T-helper 2 cell treated with Interferon-gamma antibody and Interleukin-4, amounts not matched to agents 5 μg/mL and 100 μg/mL, for 36 hours (primary cell): ENCODE measurements around the gene CCDC127.
"Not testable (repeated sequence)": the region's sequence is repeated elsewhere in the genome, so short reads cannot be mapped to it uniquely, and the experiment has no call there.

Source experiments
- DNase-seq: peaks from one replicate; pipeline ENCODE4 v3.0.0; 2021; ENCODE audit warnings: low spot score
- H3K27ac Mint-ChIP-seq: one replicate; pipeline ENCODE4 v1.8.0; 2021; ENCODE audit warnings: mild to moderate bottlenecking, mixed read lengths
- H3K27me3 Mint-ChIP-seq: one replicate; pipeline ENCODE4 v1.8.0; 2021; ENCODE audit warnings: low read depth, mixed read lengths
- H3K36me3 Mint-ChIP-seq: one replicate; pipeline ENCODE4 v1.8.0; 2021; ENCODE audit warnings: low read depth, mixed read lengths
- H3K4me1 Mint-ChIP-seq: one replicate; pipeline ENCODE4 v1.8.0; 2021; ENCODE audit warnings: low read depth, mixed read lengths
- H3K4me3 Mint-ChIP-seq: one replicate; pipeline ENCODE4 v1.8.0; 2022; ENCODE audit warnings: mild to moderate bottlenecking, moderate library complexity, mixed read lengths
- H3K9me3 Mint-ChIP-seq: one replicate; pipeline ENCODE4 v1.8.0; 2021; ENCODE audit warnings: mixed read lengths

CCDC127 gene

DNA sequence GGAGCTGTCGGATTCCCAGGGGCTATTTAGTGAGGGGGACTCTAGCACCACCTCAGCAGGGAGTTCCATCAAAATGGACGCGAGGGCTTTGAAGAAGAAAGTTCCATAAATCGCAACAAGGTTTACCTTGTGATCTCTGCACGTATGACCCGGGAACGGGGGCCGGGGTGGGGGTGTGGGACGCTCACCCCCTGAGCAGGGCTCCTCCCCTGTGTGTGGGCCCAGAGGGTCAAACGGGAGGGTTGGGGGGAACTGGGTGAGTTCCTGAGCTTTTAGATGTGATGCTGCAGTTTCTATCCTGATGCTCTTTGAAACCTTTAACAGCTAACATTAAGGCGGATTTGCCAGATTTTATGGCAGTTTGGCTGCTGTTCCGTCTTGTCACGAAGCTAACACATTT lies 45.5 kb downstream of the CCDC127 start:
- Mint-ChIP-seq H3K4me1 (no peaks in the 10 kb centered on the region), H3K27me3 (no peaks in the 10 kb centered on the region), H3K36me3 (no peaks in the 10 kb centered on the region), H3K9me3 (no peaks in the 10 kb centered on the region), H3K4me3 (no peak overlapping the region), H3K27ac (no peak overlapping the region)
- no peak for DNase-seq

DNA sequence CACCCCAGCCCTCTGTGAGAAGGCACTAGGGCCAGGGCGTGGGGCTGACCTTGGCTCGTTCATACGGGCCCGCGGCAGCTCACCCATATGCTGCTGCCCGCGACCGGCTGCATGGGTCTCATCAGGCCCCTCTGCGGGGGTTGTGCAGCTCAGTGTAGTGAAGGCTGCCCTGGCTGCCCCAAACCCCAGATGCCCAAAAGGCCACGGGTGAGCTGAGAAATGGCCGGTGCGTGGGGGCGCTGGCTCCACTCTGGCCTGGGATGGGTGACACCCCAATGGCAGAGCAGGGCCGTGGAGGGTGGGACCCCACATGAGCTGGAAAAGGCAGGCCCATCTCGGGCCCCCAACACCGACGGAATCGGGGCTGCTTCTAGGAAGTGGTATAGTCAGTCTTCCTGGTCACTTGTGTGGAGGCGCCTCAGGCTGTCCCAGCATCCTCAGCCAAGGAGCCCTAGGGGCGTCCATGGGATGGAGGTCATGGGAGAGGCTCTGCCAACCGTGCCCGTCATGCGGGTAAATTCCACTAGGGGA lies 46.1 kb downstream of the CCDC127 start:
- DNase-seq: no peak
- Mint-ChIP-seq H3K9me3 (no peaks in the 10 kb centered on the region), H3K36me3 (no peaks in the 10 kb centered on the region), H3K4me3 (no peak overlapping the region), H3K27ac (no peak overlapping the region), H3K27me3 (no peaks in the 10 kb centered on the region), H3K4me1 (no peaks in the 10 kb centered on the region)

DNA sequence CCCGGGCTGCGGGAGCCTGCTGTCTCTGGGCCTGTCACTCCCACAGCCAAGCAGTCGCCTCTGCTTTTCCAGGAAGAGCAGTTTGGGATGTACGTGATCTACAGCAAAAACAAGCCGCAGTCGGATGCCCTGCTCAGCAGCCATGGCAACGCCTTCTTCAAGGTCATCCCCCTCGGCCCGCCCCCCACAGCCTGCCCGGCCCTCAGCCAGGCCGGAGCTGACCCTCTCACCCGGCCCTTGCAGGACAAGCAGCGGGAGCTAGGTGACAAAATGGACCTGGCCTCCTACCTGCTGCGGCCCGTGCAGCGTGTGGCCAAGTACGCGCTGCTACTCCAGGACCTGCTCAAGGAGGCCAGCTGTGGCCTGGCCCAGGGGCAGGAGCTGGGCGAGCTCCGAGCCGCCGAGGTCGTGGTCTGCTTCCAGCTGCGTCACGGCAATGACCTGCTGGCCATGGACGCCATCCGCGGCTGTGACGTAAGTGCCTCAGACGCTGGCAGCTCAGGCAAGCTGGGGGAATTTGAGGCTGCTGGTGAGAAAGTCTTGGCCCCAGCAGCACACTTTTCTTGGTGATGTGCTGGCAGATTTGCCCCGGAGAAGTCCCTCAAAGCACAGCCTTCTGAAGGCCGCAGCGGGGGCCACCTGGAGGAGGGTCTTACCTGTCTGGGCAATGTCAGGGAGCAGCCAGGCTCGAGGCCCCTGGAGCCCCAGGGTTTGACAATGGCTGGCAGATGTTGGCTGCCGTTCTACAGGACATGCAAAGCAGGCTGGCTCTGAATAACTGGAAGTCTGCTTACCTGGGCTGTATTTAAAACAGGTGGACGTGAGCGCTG lies 46.8 kb downstream of the CCDC127 start:
- H3K9me3 Mint-ChIP-seq: no peaks in the 10 kb centered on the region
- H3K4me3 Mint-ChIP-seq: no peak overlapping the region
- no peaks in the 10 kb centered on the region for H3K36me3 Mint-ChIP-seq
- H3K27ac Mint-ChIP-seq: no peak overlapping the region
- no peaks in the 10 kb centered on the region for H3K4me1 Mint-ChIP-seq
- no peak for DNase-seq
- H3K27me3 Mint-ChIP-seq: no peaks in the 10 kb centered on the region

DNA sequence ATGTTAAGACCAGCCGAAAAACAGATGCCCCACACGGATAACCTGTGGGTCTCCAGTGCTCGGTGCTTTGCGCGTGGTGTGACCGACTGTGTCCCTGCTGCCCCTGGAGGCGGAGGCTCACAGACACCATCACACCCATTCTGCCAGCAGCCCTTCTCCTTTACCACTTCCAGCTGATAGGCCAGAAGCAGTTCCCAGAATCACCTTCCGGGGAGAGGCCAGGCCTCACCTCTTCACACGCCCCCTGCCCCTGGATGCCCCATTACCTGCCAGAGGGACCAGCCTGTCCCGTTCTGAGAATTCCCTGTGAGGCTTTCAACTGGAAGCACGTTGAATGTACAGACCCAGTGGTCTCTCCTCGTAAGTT lies 48.2 kb downstream of the CCDC127 start:
- no peaks in the 10 kb centered on the region for H3K27me3 Mint-ChIP-seq
- H3K4me3 Mint-ChIP-seq: no peak overlapping the region
- no peaks in the 10 kb centered on the region for H3K36me3 Mint-ChIP-seq

DNA sequence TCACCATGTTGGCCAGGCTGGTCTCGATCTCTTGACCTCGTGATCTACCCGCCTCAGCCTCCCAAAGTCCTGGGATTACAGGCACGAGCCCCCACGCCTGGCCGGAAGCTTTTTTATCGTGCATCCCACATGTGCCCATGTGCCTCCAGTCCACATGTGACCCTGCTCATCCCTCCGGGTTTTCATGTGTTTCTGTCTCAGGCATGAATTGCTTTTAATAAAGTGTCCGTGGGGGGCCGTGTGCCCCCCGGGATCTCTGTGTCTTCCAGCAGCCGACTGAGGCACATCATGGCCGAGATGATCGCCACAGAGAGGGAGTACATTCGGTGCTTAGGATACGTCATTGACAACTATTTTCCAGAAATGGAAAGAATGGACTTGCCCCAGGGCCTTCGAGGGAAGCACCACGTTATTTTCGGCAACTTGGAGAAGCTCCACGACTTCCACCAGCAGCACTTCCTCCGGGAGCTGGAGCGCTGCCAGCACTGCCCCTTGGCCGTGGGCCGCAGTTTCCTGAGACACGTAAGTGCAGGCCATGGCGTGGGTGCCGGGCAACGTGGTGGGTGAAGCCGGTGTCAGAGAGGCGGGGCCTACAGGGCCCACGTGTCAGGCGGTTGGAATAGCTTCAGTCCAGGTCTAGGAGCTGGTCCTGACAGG lies 48.8 kb downstream of the CCDC127 start:
- Mint-ChIP-seq H3K27ac (no peak overlapping the region), H3K4me3 (no peak overlapping the region), H3K27me3 (no peaks in the 10 kb centered on the region), H3K9me3 (no peaks in the 10 kb centered on the region), H3K4me1 (no peaks in the 10 kb centered on the region), H3K36me3 (no peaks in the 10 kb centered on the region)
- no peak for DNase-seq

More for the DNA sequence above, 48.2 kb downstream of the CCDC127 start:
- Mint-ChIP-seq H3K9me3 (no peaks in the 10 kb centered on the region), H3K4me1 (no peaks in the 10 kb centered on the region), H3K27ac (no peak overlapping the region)
- DNase-seq: no peak

DNA sequence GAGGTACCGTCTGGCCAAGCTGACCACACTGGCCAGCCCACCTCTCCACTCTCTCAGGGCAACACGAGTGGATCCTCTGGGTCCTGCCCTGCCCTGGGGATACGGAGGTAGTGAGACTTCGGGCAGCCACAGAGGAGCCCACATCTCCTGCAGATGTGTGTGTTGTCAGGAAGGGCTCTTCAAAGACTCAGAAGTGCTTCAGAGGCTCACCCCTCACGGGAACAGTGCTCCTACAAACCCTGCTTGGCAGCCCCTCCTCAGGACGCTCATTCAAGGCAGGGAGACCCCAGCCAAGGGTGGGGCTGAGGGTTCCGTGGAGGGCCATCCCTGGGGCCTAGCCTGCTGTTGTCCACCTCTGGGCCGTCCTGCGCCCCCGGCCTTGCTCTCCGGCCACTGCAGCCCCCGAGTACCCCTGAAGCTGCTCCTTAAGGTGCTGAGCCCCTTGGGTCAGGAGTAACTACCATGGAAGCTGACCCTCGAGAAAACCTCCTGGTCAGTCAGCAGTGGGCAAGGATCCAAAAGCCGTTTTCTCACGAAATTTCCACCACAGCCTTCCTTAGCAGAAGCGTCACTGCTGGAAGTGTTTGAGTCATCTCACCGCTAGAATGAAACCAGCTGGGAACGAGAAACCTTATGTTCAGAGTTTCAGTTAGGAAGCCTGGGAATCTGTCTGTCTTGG lies 49.8 kb downstream of the CCDC127 start:
- H3K4me3 Mint-ChIP-seq: no peak overlapping the region
- no peaks in the 10 kb centered on the region for H3K9me3 Mint-ChIP-seq
- no peaks in the 10 kb centered on the region for H3K36me3 Mint-ChIP-seq
- H3K4me1 Mint-ChIP-seq: no peaks in the 10 kb centered on the region
- DNase-seq: no peak
- no peak overlapping the region for H3K27ac Mint-ChIP-seq
- no peaks in the 10 kb centered on the region for H3K27me3 Mint-ChIP-seq

DNA sequence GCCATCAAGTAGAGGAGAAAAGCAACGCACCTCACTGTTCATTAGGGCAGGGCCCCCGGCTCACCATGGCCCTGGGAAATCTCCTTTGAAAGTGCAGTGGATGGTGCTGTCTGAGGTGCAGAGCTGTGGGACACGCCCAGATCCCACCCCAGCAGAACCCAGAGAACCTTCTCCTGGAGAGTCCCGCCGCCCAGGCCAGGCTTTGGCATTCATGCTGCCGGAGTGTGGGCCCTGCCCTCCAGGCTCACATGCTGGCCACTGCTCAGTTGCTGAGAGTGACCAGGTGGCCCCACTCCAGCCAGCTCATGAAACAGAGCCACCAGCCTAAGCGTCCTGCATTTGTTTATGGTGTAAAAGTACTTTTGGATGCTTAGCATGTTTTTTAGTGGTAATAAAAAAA lies 50.4 kb downstream of the CCDC127 start:
- no peak for DNase-seq
- no peak overlapping the region for H3K4me3 Mint-ChIP-seq
- no peak overlapping the region for H3K27ac Mint-ChIP-seq
- H3K4me1 Mint-ChIP-seq: no peaks in the 10 kb centered on the region
- no peaks in the 10 kb centered on the region for H3K9me3 Mint-ChIP-seq
- H3K36me3 Mint-ChIP-seq: no peaks in the 10 kb centered on the region
- H3K27me3 Mint-ChIP-seq: no peaks in the 10 kb centered on the region

DNA sequence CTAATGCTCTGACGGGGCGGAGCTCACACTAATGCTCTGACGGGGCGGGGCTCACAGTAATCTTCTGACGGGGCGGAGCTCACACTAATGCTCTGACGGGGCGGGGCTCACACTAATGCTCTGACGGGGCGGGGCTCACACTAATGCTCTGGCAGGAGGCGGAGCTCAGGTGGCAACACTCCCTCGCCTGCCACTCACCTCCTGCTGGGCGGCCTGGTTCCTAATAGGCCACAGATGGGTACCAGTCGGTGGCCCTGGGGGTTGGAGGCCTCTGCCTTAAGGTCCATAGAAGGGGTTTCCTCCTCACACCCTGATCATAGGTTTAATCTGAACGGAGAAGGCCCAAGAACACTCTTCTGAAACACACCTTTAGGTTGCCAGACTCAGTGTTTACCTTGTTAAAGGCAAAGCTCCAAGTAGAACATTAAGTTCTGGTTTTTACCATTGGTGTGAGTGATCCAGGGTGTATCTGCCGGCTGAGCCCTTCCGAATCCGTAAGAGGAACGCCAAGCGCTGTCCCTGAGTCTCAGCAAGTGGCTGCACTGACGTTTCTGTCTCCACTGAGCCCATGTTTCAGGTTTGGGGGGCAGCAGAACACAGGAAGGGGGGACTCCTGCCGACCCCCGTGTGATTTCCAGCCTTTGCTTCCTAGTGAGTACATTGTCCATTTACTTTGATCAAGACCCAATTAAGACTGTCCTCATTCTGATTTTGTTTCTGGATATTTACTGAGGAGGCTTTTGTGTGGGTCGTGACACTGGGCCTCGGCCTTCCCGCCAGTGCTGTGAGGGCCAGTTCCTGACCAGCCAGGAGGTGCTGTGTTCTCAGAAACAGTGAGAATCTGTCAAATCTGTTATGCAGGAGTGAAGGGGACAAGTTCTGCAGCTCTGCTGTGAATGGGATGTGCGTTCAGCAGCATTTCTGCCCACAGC lies 51.2 kb downstream of the CCDC127 start:
- Mint-ChIP-seq H3K27ac (no peak overlapping the region), H3K4me3 (no peak overlapping the region), H3K9me3 (no peaks in the 10 kb centered on the region), H3K36me3 (no peaks in the 10 kb centered on the region), H3K4me1 (no peaks in the 10 kb centered on the region), H3K27me3 (no peaks in the 10 kb centered on the region)
- no peak for DNase-seq

DNA sequence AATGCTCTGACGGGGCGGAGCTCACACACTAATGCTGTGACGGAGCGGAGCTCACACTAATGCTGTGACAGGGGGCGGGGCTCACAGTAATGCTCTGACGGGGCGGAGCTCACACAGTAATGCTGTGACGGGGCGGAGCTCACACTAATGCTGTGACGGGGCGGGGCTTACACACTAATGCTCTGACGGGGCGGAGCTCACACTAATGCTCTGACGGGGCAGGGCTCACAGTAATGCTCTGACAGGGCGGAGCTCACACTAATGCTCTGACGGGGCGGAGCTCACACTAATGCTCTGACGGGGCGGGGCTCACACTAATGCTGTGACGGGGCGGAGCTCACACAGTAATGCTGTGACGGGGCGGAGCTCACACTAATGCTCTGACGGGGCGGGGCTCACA lies 53.2 kb downstream of the CCDC127 start:
- H3K4me3 Mint-ChIP-seq, DNase-seq, H3K27me3 Mint-ChIP-seq, H3K9me3 Mint-ChIP-seq, H3K27ac Mint-ChIP-seq, H3K36me3 Mint-ChIP-seq, H3K4me1 Mint-ChIP-seq: not testable (repeated sequence)

DNA sequence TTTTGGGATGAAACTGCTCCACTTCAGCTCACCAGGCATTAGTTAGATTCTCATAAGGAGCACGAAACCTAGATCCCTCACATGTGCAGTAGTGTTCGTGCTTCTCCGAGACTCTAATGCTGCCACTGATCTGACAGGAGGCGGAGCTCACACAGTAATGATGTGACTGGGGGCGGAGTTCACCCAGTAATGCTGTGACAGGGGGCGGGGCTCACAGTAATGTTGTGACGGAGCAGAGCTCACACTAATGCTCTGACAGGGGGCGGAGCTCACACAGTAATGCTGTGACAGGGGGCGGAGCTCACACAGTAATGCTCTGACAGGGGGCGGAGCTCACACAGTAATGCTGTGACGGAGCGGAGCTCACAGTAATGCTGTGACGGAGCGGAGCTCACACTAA lies 53.7 kb downstream of the CCDC127 start:
- no peaks in the 10 kb centered on the region for H3K4me1 Mint-ChIP-seq
- H3K36me3 Mint-ChIP-seq: no peaks in the 10 kb centered on the region
- DNase-seq: no peak
- H3K4me3 Mint-ChIP-seq: no peak overlapping the region
- no peak overlapping the region for H3K27ac Mint-ChIP-seq
- no peaks in the 10 kb centered on the region for H3K27me3 Mint-ChIP-seq
- H3K9me3 Mint-ChIP-seq: no peaks in the 10 kb centered on the region

DNA sequence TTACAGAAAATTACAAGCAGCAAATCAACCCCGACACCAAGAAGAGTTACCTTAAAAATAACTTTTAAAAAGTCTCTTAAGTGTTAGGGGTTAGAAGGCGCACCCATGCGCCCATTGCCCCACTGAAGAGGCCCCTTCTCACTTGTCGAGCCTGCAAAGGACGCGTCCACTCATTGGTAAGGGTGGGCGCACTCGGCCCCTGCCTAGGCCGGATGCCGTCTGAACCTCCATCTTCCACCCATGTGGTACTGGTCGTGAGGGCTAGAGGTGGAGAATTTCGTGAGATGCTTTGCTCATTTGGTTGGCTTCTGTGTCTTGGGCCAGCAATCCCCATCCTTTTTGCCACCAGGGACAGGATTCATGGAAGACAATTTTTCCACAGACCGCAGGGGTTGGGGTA lies 54.1 kb downstream of the CCDC127 start:
- H3K9me3 Mint-ChIP-seq: no peaks in the 10 kb centered on the region
- no peak for DNase-seq

DNA sequence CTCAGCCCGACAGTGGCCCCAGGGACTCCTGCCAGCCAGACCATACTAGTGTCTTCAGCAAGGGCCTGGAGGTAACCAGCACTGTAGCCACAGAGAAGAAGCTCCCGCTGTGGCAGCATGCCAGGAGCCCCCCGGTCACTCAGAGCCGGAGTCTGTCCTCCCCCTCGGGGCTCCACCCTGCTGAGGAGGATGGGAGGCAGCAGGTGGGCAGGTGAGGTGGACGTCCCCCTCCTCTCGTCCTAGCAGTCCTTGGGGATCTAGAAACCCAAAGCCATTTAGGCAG lies 54.7 kb downstream of the CCDC127 start:
- DNase-seq: no peak
- Mint-ChIP-seq H3K36me3 (no peaks in the 10 kb centered on the region), H3K4me1 (no peaks in the 10 kb centered on the region), H3K4me3 (no peak overlapping the region), H3K9me3 (no peaks in the 10 kb centered on the region), H3K27ac (no peak overlapping the region), H3K27me3 (no peaks in the 10 kb centered on the region)

More for the DNA sequence above, 54.1 kb downstream of the CCDC127 start:
- no peak overlapping the region for H3K4me3 Mint-ChIP-seq
- H3K27me3 Mint-ChIP-seq: no peaks in the 10 kb centered on the region
- no peaks in the 10 kb centered on the region for H3K36me3 Mint-ChIP-seq
- no peak overlapping the region for H3K27ac Mint-ChIP-seq
- H3K4me1 Mint-ChIP-seq: no peaks in the 10 kb centered on the region

DNA sequence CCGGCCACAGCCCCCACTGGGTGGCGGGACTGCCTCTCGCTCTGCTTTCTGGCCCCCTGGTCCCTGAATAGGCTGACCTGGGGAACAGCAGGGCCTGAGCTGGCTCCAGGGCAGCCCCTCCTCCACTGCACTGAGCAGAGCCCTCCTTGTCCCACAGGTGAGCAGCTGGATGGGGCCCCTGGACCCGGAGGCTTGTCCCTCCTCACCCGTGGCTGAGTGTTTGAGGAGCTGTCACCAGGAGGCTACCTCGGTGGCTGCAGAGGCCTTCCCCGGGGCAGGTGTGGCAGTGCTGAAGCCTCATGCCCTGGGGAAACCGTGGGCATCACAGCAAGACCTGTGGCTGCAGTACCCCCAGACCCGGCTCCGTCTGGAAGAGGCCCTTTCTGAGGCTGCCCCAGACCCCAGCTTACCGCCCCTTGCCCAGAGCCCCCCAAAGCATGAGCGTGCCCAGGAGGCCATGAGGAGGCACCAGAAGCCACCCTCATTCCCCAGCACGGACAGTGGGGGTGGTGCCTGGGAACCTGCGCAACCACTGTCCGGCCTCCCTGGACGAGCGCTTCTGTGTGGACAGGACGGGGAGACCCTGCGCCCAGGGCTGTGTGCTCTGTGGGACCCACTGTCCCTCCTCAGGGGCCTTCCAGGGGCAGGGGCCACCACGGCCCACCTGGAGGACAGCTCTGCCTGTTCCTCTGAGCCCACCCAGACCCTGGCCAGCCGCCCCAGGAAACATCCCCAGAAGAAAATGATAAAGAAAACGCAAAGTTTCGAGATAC lies 55.2 kb downstream of the CCDC127 start:
- Mint-ChIP-seq H3K9me3 (no peaks in the 10 kb centered on the region), H3K27me3 (no peaks in the 10 kb centered on the region), H3K36me3 (no peaks in the 10 kb centered on the region), H3K4me3 (no peak overlapping the region), H3K4me1 (no peaks in the 10 kb centered on the region), H3K27ac (no peak overlapping the region)
- no peak for DNase-seq
